ENCODE measurements around the gene MDGA2.
"Not testable (repeated sequence)": the region's sequence is repeated elsewhere in the genome, so short reads cannot be mapped to it uniquely, and the experiment has no call there.

MDGA2 gene

DNA sequence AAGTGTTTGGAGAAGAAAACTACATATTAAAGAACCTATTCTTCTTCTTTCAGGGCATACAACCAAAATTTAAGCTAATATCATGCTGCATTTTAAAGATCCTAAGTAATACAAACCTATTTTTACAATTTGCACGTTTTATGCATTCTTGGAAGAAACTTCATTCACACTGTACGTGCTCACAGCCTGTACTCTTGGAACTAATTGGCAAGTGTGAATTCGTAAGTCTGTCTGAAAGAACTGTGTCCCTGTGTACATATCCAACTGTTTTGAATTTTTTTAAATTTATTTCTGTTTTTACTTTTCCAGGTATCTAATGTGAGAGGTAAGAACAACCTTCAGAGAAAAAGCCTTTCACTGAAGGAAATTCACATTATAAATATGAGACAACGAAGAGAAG lies 347.0 kb downstream of the MDGA2 start:
- no peak for DNase-seq (ENCODE audit: low spot score)

DNA sequence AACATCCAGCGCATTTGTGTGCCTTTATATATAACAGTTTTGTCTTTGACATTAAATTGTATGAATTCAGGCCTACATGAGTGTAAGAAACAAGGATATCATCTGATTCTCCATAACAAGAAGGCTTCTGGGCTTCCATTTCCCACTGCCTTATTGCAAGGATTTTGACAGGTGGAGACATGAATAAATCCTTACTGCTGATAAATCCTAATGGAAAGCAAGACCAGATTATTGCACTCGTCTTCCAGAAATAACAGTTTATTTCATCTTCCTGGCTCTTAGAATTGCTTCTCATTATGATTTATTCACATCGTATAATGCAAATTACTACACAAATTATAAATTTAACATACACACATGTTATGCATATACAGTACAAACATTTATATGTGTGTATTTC lies 348.1 kb downstream of the MDGA2 start:
- DNase-seq (ENCODE audit: low spot score), result no peak

GRCh38 chr14:47322751-47323150 lies 352.7 kb downstream of the MDGA2 start:
- no peak for DNase-seq (ENCODE audit: low spot score)

GRCh38 chr14:47302121-47302520 lies 373.3 kb downstream of the MDGA2 start:
- no peak for DNase-seq (ENCODE audit: low spot score)

DNA sequence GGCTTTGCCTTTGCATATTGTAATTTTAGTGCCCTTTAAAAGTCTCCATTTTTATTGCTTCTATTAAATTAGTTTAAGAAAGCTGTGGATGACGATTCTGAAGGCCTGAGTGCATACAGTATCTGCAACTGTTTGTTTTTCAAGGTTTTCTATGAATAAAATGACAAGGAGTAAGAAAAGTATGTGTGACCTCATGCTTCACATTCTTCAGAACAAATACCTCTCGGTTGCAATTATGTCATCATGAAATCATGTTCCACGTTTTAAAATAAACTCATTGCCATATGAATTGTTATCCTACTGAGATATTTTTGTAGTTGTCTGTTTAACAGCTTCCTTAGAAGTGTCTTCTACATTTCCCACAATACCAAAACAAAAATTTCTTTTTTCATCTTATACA lies 374.6 kb downstream of the MDGA2 start:
- DNase-seq (ENCODE audit: low spot score), result no peak

- DNase-seq (ENCODE audit: low spot score), result no peak
These were observed 378.0 kb downstream of the MDGA2 start for GRCh38 chr14:47297374-47297773.

GRCh38 chr14:47284283-47284682 lies 391.1 kb downstream of the MDGA2 start:
- no peak for DNase-seq (ENCODE audit: low spot score)

DNA sequence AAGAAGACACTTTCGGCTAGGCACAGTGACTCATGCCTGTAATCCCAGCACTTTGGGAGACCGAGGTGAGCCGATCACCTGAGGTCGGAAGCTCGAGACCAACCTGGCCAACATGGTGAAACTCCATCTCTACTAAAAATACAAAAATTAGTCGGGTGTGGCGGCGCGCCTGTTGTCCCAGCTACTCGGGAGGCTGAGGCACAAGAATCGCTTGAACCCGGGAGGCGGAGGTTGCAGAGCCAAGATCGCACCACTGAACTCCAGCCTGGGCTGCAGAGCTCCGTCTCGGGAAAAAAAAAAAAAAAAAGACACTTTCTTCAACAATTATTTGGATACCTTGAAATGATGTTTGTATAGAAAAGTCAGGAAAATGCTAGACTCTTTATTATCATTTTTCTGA lies 393.6 kb downstream of the MDGA2 start:
- not testable (repeated sequence) for DNase-seq (ENCODE audit: low spot score)

- peak; percentile 55 for DNase-seq (ENCODE audit: low spot score)
These were observed 397.1 kb downstream of the MDGA2 start for GRCh38 chr14:47278233-47278842.

DNA sequence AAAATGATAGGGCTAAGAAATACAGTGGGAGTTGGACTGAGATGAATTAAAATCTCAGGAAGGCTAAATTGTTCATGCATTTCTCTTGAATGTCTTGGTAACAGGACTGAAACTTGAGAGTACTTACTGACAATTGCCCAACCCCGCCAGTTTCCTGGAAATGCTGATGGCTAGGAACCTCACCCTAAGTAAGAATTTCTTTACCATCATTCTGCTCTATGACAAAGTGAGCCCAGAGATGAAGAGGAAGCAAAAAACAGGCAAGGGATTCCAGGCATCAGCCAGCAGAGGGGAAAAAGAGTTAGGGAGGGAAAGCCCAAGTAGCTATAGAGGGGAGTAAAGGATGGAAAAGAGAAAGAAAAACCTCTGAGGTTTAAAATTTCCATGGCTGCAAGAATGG lies 397.7 kb downstream of the MDGA2 start:
- DNase-seq (ENCODE audit: low spot score), result no peak

GRCh38 chr14:47276931-47277330 lies 398.5 kb downstream of the MDGA2 start:
- DNase-seq (ENCODE audit: low spot score), result no peak

- DNase-seq (ENCODE audit: low spot score), result no peak
These were observed 401.5 kb downstream of the MDGA2 start for GRCh38 chr14:47273939-47274338.

- no peak for DNase-seq (ENCODE audit: low spot score)
These were observed 404.7 kb downstream of the MDGA2 start for GRCh38 chr14:47270715-47271114.

DNA sequence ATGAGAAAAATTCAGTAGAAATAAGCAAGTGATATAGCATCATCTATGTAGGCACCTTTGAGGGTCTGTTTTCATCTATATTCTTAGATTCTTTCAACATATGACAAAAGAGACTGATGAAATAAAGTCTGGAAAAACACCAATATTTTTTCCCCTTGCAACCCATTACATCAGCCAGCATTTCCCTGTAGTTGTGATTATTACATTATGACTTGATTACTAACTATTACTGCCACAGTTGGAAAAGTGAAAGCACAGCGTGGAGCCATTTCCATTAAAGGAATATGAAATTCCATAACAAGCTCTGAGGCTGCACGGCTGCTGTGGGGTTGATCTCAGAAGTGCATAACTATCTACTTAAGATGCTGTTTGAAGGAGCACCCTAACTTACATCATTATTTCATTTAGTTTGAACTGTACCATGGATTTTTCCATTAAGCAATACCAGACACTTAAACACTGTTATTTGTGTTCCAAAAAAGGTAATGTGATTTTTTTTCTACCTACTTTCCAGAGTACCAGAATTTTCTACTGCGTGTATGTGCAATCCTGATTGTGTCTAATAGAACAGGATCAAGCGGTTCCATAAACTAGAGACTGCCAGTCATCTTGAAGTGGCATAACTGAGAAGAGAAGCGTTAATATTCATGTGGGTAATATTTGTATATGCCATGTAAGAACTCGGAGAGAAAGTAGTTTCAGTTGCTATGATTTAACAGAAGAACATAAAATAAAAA lies 405.5 kb downstream of the MDGA2 start:
- DNase-seq (ENCODE audit: low spot score), result no peak

DNA sequence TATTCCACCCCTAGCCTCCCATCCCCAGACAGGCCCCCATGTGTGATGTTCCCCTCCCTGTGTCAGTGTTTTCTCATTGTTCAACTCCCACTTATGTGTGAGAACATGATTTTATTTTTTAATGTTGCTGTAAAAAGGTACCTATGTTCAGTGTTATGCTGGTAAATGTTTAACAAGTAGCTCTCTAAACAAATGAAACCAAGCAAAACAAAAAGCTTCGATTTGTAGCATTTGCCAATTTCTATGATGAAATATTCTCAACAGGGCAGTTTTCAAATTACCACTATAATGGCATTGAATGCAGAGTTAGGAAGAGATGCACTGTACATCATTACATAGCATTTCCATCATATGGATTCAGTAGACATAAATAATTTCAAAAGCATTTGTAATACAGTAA lies 410.6 kb downstream of the MDGA2 start:
- DNase-seq (ENCODE audit: low spot score), result no peak

GRCh38 chr14:47262801-47263200 lies 412.6 kb downstream of the MDGA2 start:
- no peak for DNase-seq (ENCODE audit: low spot score)

- peak; percentile 4 for DNase-seq (ENCODE audit: low spot score)
These were observed 414.1 kb downstream of the MDGA2 start for GRCh38 chr14:47261350-47261749.

- DNase-seq (ENCODE audit: low spot score), result no peak
These were observed 415.6 kb downstream of the MDGA2 start for GRCh38 chr14:47259796-47260195.

DNA sequence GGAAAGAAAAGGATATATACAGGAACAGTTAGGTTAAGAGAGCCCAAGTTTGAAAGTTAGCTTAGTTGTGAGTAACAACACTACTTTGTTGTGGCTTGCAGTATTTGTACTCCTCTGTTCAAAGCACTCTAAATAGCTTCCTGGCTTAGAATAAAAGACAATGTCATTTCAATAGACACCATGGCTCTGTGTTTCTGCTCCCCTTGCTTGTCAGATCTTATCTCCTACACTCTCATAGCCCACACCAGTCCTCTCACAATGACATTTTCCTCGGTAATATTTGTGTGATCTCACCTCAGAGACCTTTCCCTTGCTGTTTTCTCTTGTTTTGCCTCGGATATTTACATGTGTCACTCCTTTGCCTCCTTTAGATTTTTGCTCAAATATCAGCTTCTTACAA lies 418.4 kb downstream of the MDGA2 start:
- DNase-seq (ENCODE audit: low spot score), result no peak

DNA sequence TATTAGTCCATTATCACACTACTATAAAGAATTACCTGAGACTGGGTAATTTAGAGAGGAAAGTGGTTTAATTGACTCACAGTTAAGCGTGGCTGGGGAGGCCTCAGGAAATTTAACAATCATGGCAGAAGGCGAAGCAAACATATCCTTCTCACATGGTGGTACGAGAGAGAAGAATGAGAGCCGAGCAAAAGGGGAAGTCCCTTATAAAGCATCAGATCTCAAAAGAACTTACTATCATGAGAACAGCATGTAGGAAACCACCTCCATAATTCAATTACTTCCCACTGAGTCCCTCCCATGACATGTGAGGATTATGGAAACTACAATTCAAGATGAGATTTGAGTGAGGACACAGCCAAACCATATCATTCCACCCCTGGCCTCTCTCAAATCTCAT lies 422.6 kb downstream of the MDGA2 start:
- DNase-seq (ENCODE audit: low spot score), result no peak

GRCh38 chr14:47246367-47246766 lies 429.0 kb downstream of the MDGA2 start:
- no peak for DNase-seq (ENCODE audit: low spot score)

GRCh38 chr14:47242579-47242978 lies 432.8 kb downstream of the MDGA2 start:
- not testable (repeated sequence) for DNase-seq (ENCODE audit: low spot score)

DNA sequence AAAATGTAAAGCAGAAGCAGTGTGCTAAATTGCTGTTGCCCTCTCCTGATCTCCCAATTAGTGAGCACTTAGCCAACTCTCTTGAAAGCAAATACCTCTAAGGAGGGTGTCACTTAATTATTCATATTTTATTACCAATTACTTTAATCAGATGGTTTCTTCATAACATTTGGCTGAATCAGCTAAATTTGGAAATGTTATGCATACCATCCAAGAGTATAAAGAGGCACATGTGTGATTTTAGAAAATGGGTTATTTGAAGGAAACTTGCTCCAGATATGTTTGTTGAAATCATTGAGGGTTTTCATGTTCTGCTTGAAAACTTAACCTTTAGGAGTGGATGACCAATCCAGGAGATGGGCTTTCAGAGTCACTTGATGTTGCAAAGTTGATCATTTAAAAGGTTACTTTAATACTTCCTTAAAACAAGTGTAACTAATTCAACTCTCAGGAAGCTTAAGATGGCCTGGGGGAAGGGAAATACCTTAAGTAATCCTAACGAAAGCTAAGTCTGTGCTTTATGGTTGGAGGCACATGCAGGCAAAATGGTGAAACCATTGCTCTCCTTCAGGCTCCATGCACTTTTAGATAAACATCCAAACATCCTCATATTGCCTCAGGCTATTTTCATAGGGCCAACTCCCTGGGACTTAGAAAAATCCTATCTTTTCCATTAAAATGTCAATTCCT lies 434.5 kb downstream of the MDGA2 start:
- no peak for DNase-seq (ENCODE audit: low spot score)
